IMR-90 (cell line): ENCODE results near the gene HSPB6. TPM values are rescaled to one million over a fixed set of nuclear protein-coding genes. Genes with fewer than 3 reads are reported as not detected.

ENCODE experiments used
- ATAC-seq: fragments of 200-7000 bp; cut with Tn5 transposase; 2 replicates; pipeline ENCODE4 v1.9.1; 2020; ENCODE audit warnings: low read depth, mild to moderate bottlenecking, moderate library complexity
- BruUV-seq: library from RNA; stranded (reverse); fragments of 400-500 nt; replicated peaks from 2 replicates; lab custom pipeline; 2021; lab: Mats Ljungman, UMichigan
- CTCF ChIA-PET: fragments of 300-600 bp; formaldehyde crosslinking; extraction: SDS; loops from one replicate; lab custom pipeline; 2021; ENCODE audit warnings: antibody characterized with exemption; lab: Yijun Ruan, JAX
- POLR2A ChIA-PET: fragments of 300-600 bp; sonication (Branson Sonifier 250); formaldehyde crosslinking; loops from one replicate; lab custom pipeline; 2022; ENCODE audit warnings: antibody characterized with exemption; ENCODE audit not compliant: unreplicated experiment; lab: Charles Lee
- DNase-seq: peaks from one replicate; pipeline ENCODE4 v3.0.0; 2013
- H2AFZ ChIP-seq: replicated peaks from 2 replicates; pipeline ENCODE3; 2013; ENCODE audit warnings: low read length, mild to moderate bottlenecking; ENCODE audit not compliant: poor library complexity
- H2AK5ac ChIP-seq: 2 replicates; pipeline ENCODE4 v1.6.1; 2013; ENCODE audit warnings: low read depth, low read length, inconsistent platforms
- H2AK9ac ChIP-seq: replicated peaks from 2 replicates; pipeline ENCODE3; 2013; ENCODE audit warnings: mild to moderate bottlenecking, low read depth, low read length, moderate library complexity; ENCODE audit not compliant: poor library complexity
- H2BK120ac ChIP-seq: 2 replicates; pipeline ENCODE4 v1.6.1; 2013; ENCODE audit warnings: low read depth, low read length, inconsistent platforms
- H2BK15ac ChIP-seq: 3 replicates; pipeline ENCODE4 v1.6.1; 2013; ENCODE audit warnings: low read depth, low read length, inconsistent platforms
- H2BK20ac ChIP-seq: 2 replicates; pipeline ENCODE4 v1.6.1; 2013; ENCODE audit warnings: low read depth, mild to moderate bottlenecking, inconsistent platforms, low read length, moderate library complexity
- H2BK5ac ChIP-seq: 2 replicates; pipeline ENCODE4 v1.6.1; 2013; ENCODE audit warnings: mild to moderate bottlenecking, low read depth, low read length, inconsistent platforms; ENCODE audit not compliant: poor library complexity, severe bottlenecking
- H3K14ac ChIP-seq: replicated peaks from 2 replicates; pipeline ENCODE4 v1.6.1; 2013; ENCODE audit warnings: low read depth, low read length, inconsistent platforms
- H3K18ac ChIP-seq: 2 replicates; pipeline ENCODE4 v1.6.1; 2013; ENCODE audit warnings: low read depth, low read length, control low read depth
- H3K23ac ChIP-seq: 2 replicates; pipeline ENCODE4 v1.6.1; 2013; ENCODE audit warnings: low read depth, low read length, inconsistent platforms
- H3K27ac ChIP-seq: 2 replicates; pipeline ENCODE4 v1.5.1; 2013; ENCODE audit warnings: mild to moderate bottlenecking, control low read depth, low read length; ENCODE audit not compliant: insufficient read depth
- H3K27me3 ChIP-seq: 2 replicates; pipeline ENCODE4 v1.6.1; 2013; ENCODE audit warnings: low read length; ENCODE audit not compliant: control insufficient read depth, insufficient read depth
- H3K36me3 ChIP-seq: 2 replicates; pipeline ENCODE4 v1.6.1; 2013; ENCODE audit warnings: low read length, mixed read lengths; ENCODE audit not compliant: control insufficient read depth, insufficient read depth
- H3K4ac ChIP-seq: 2 replicates; pipeline ENCODE4 v1.6.1; 2013; ENCODE audit warnings: low read depth, low read length, inconsistent platforms
- H3K4me1 ChIP-seq: 2 replicates; pipeline ENCODE4 v1.6.1; 2013; ENCODE audit warnings: low read length, mixed read lengths; ENCODE audit not compliant: control insufficient read depth, insufficient read depth
- H3K4me2 ChIP-seq: 2 replicates; pipeline ENCODE4 v1.6.1; 2013; ENCODE audit warnings: low read depth, mild to moderate bottlenecking, control low read depth, low read length, moderate library complexity
- H3K4me3 ChIP-seq: 2 replicates; pipeline ENCODE4 v1.5.1; 2013; ENCODE audit warnings: low read depth, mild to moderate bottlenecking, control low read depth, low read length, moderate library complexity; ENCODE audit not compliant: insufficient read depth
- H3K56ac ChIP-seq: 2 replicates; pipeline ENCODE4 v1.6.1; 2013; ENCODE audit warnings: low read length, inconsistent platforms; ENCODE audit not compliant: insufficient read depth; ENCODE audit errors: extremely low read depth
- H3K79me1 ChIP-seq, 2 experiments: 2 replicates each; pipeline ENCODE4 v1.6.1; 2013; ENCODE audit warnings: low read length in 2 of 2, inconsistent platforms in 1 of 2, low read depth in 1 of 2
- H3K9ac ChIP-seq: 2 replicates; pipeline ENCODE4 v1.6.1; 2013; ENCODE audit warnings: low read depth, low read length, control low read depth
- H3K9me1 ChIP-seq: 2 replicates; pipeline ENCODE4 v1.6.1; 2013; ENCODE audit warnings: low read length, inconsistent platforms; ENCODE audit not compliant: insufficient read depth
- H3K9me3 ChIP-seq: 2 replicates; pipeline ENCODE4 v1.6.1; 2013; ENCODE audit warnings: low read length; ENCODE audit not compliant: control insufficient read depth, insufficient read depth
- H4K20me1 ChIP-seq: 2 replicates; pipeline ENCODE4 v1.6.1; 2013; ENCODE audit warnings: low read length, inconsistent platforms; ENCODE audit not compliant: insufficient read depth
- H4K5ac ChIP-seq: 2 replicates; pipeline ENCODE4 v1.6.1; 2013; ENCODE audit warnings: mild to moderate bottlenecking, low read depth, low read length, control low read depth
- H4K8ac ChIP-seq, 2 experiments: 2 replicates each; pipeline ENCODE4 v1.6.1; 2013; ENCODE audit warnings: low read depth in 2 of 2, low read length in 2 of 2, control low read depth in 1 of 2, inconsistent platforms in 1 of 2
- H4K91ac ChIP-seq: 2 replicates; pipeline ENCODE4 v1.6.1; 2013; ENCODE audit warnings: low read depth, low read length, inconsistent platforms; ENCODE audit not compliant: insufficient read depth
- BHLHE40 ChIP-seq: fragments of 150-350 bp; IDR thresholded peaks from 2 replicates; pipeline ENCODE4 v1.6.1; 2016; ENCODE audit warnings: mild to moderate bottlenecking, low read depth, low read length
- CEBPB ChIP-seq: IDR thresholded peaks from 2 replicates; pipeline ENCODE4 v1.6.1; 2012; ENCODE audit warnings: low read depth, low read length, improper control_type of control experiment
- CTCF ChIP-seq: conservative IDR thresholded peaks from 2 replicates; pipeline ENCODE4 v1.5.1; 2012; ENCODE audit warnings: mild to moderate bottlenecking, low read depth, low read length, improper control_type of control experiment
- FOS ChIP-seq: fragments of 150-350 bp; IDR thresholded peaks from 2 replicates; pipeline ENCODE4 v1.6.1; 2016; ENCODE audit warnings: low read depth, low read length
- MAFK ChIP-seq: IDR thresholded peaks from 2 replicates; pipeline ENCODE4 v1.6.1; 2012; ENCODE audit warnings: low read depth, low read length, improper control_type of control experiment
- MAZ ChIP-seq: IDR thresholded peaks from 2 replicates; pipeline ENCODE4 v1.6.1; 2012; ENCODE audit warnings: low read depth, mild to moderate bottlenecking, low read length, improper control_type of control experiment, moderate library complexity, borderline replicate concordance
- MXI1 ChIP-seq: IDR thresholded peaks from 2 replicates; pipeline ENCODE4 v1.6.1; 2012; ENCODE audit warnings: low read depth, mild to moderate bottlenecking, low read length, moderate library complexity, borderline replicate concordance
- NFE2L2 ChIP-seq: fragments of 150-350 bp; IDR thresholded peaks from 2 replicates; pipeline ENCODE4 v1.6.1; 2016; ENCODE audit warnings: low read depth, mild to moderate bottlenecking, low read length
- RAD21 ChIP-seq: IDR thresholded peaks from 2 replicates; pipeline ENCODE4 v1.6.1; 2012; ENCODE audit warnings: low read length, improper control_type of control experiment
- RCOR1 ChIP-seq: IDR thresholded peaks from 2 replicates; pipeline ENCODE4 v1.6.1; 2012; ENCODE audit warnings: mild to moderate bottlenecking, low read length, improper control_type of control experiment; ENCODE audit not compliant: insufficient replicate concordance
- RFX5 ChIP-seq: IDR thresholded peaks from 2 replicates; pipeline ENCODE4 v1.8.0; 2012; ENCODE audit warnings: low read depth, mild to moderate bottlenecking, low read length, moderate library complexity
- SMC3 ChIP-seq: fragments of 150-350 bp; IDR thresholded peaks from 2 replicates; pipeline ENCODE4 v1.6.1; 2016; ENCODE audit warnings: low read depth, mild to moderate bottlenecking, antibody characterized with exemption, low read length, moderate library complexity
- USF2 ChIP-seq: fragments of 150-350 bp; IDR thresholded peaks from 2 replicates; pipeline ENCODE4 v1.6.1; 2017; ENCODE audit warnings: mild to moderate bottlenecking, antibody characterized with exemption, low read length, low read depth
- WGBS, 2 experiments: methylation state at CpG; one replicate each; pipeline versions ENCODE4 v1.1.5 to v1.1.7; 2013; ENCODE audit warnings: missing lambda C conversion rate in 2 of 2; ENCODE audit not compliant: insufficient read length in 1 of 2; ENCODE audit errors: extremely low coverage in 2 of 2; 5-methylcytosine and 5-hydroxymethylcytosine counted together
- dilution Hi-C: fragments of 300-500 bp; cut with HindIII; formaldehyde crosslinking; loops from one replicate; pipeline ENCODE4 v1.14.3; 2018; ENCODE audit warnings: low sequenced_read_pairs; ENCODE audit not compliant: unreplicated experiment
- in situ Hi-C: fragments of 300-500 bp; cut with MboI; formaldehyde crosslinking; loops from 3 replicates; pipeline ENCODE4 v1.14.3; 2019; ENCODE audit warnings: low sequenced_read_pairs, inconsistent platforms, mixed read lengths
- intact Hi-C: fragments of 100-400 bp; cut with micrococcal nuclease; formaldehyde crosslinking; loops from 2 replicates; pipeline ENCODE4 v1.10.0; 2022
- polyA plus RNA-seq, 3 experiments: library from polyadenylated mRNA; depleted of rRNA; stranded (reverse); fragments of >200 nt; gene quantifications; 2 replicates each; pipeline ENCODE4 v1.2.3, GENCODE V29; 2012; ENCODE audit warnings: low replicate concordance in 1 of 3
- total RNA-seq: library from RNA; depleted of rRNA; stranded (reverse); fragments of >200 nt; gene quantifications from 2 replicates; pipeline ENCODE4 v1.2.3, GENCODE V29; 2012

Gene HSPB6
- total and polyA plus RNA-seq, 2 of the 4 experiments (the other 2 are of a cell fraction) = 5.7 to 206 TPM

GRCh38 chr19:35716801-35717664 lies 39.8 kb downstream of the HSPB6 start:
- Histone ChIP-seq H3K4me2 (peak overlapping the region; percentile 75), H3K4me3 (peak overlapping the region; percentile 72), H3K18ac (no peak overlapping the region), H2BK15ac (no peak overlapping the region; the same call in 2 of the 3 replicates), H3K79me1 (peaks cover 4 to 37% of the 10 kb centered on the region in 2 experiments; a peak in 2 of 4 replicates), H3K23ac (peak overlapping the region; percentile 41; the same call in 1 of the 2 replicates), H4K20me1 (peaks cover 16% of the 10 kb centered on the region), H3K36me3 (peaks cover 13% of the 10 kb centered on the region; the same call in 1 of the 2 replicates), H3K9me1 (no peaks in the 10 kb centered on the region; the same call in 1 of the 2 replicates), H4K91ac (peak overlapping the region; percentile 74; the same call in 1 of the 2 replicates), H3K9ac (peak overlapping the region; percentile 57), H3K27me3 (no peaks in the 10 kb centered on the region), H2AFZ (peak overlapping the region; percentile 99), H4K5ac (peak overlapping the region; percentile 35), H2BK5ac (peak overlapping the region; percentile 71), H4K8ac (peak overlapping the region; percentile 73 to 87), H3K27ac (peak overlapping the region; percentile 62), H3K9me3 (no peaks in the 10 kb centered on the region), H3K4ac (peak overlapping the region; percentile 91), H3K4me1 (peaks cover 14% of the 10 kb centered on the region), H2AK5ac (0 out of 2 replicates have a peak overlapping the region, but pooled peaks have one; percentile 17), H2AK9ac (peak overlapping the region; percentile 84), H2BK20ac (no peak overlapping the region), H2BK120ac (no peak overlapping the region), H3K56ac (peak overlapping the region; percentile 67), H3K14ac (peak overlapping the region; percentile 81; the same call in 1 of the 2 replicates)
- dilution Hi-C loops = no loop called here
- no TSS peak for BruUV-seq
- ChIA-PET POLR2A (no interaction called here), CTCF (no interaction called here)
- 0% methylated on average over 18 of the region's 77 CpGs; no CpG with 5 or more reads in 1 of the 2 experiments for WGBS, 2 experiments
- intact Hi-C loops = loop anchor here (1.0 to 2.0 kb wide), 5 partner anchors 24 to 214 kb away; partner anchors contain the start of genes PSENEN and U2AF1L4
- in situ Hi-C loops = loop anchor here (5.0 kb wide), 1 partner anchor 170 kb away; the partner anchor contains the start of gene TMEM147
- peak; percentile 87 for ATAC-seq
- DNase-seq = peak; percentile 94
- TF ChIP-seq CEBPB (no peak), MXI1 (peak; percentile 63), RFX5 (no peak), RAD21 (peak; percentile 71), MAFK (no peak), RCOR1 (no peak), MAZ (peak; percentile 81; the same call in 1 of the 2 replicates), USF2 (no peak), FOS (no peak), CTCF (peak; percentile 81), SMC3 (peak; percentile 62; the same call in 1 of the 2 replicates), BHLHE40 (0 out of 2 replicates have a peak, but pooled peaks have one; percentile 10), NFE2L2 (no peak)
